PC-9 (cell line): Measurements from ENCODE around the gene WDR11.
A peak's percentile ranks its signal among the peaks of the same experiment; 100 is the strongest.

Experiments
- EZH2 ChIP-seq: fragments of 200-600 bp; sonication (generic); IDR thresholded peaks from 2 replicates; pipeline ENCODE4 v1.8.0; 2017; ENCODE audit warnings: antibody characterized with exemption, low read depth
- TF ChIP-seq, protein P1 (sequence below): fragments of 200-600 bp; sonication (generic); conservative IDR thresholded peaks from 2 replicates; pipeline ENCODE4 v1.6.1; 2017; ENCODE audit warnings: mixed run types, antibody characterized with exemption, mild to moderate bottlenecking, moderate library complexity

DNA sequence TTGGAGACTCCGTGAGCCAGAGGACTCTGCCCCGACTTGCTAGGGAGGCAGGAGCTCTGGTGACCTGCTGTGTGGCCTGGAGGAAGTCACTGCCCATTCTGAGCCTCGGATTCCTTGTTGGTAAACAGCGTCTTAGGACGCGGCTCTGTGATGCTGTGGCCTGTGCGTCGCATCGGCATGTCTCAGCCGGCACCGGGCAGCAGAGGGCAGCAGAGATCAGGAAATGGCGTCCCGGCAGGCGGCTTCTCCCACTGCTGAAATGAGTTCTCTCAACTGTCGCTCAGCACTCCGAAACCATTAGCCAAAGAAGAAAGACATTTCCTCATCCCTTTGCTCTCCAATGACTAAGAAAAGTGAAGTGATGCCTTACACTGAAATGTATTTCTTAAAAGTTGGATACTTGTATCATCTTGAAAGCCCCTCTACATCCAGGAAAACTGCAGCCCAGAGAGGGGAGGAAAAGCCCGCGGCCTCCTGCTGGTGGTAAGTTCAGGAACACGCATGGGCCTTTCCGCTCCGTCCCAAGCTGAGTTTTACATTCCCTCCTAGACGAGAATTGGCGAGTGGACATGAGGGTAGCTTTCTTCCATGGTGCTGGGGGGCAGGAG is 91.7 kb downstream of the WDR11 start:
- TF ChIP-seq EZH2, result no peak
- TF ChIP-seq, protein P1, sequence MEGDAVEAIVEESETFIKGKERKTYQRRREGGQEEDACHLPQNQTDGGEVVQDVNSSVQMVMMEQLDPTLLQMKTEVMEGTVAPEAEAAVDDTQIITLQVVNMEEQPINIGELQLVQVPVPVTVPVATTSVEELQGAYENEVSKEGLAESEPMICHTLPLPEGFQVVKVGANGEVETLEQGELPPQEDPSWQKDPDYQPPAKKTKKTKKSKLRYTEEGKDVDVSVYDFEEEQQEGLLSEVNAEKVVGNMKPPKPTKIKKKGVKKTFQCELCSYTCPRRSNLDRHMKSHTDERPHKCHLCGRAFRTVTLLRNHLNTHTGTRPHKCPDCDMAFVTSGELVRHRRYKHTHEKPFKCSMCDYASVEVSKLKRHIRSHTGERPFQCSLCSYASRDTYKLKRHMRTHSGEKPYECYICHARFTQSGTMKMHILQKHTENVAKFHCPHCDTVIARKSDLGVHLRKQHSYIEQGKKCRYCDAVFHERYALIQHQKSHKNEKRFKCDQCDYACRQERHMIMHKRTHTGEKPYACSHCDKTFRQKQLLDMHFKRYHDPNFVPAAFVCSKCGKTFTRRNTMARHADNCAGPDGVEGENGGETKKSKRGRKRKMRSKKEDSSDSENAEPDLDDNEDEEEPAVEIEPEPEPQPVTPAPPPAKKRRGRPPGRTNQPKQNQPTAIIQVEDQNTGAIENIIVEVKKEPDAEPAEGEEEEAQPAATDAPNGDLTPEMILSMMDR, result peak; percentile 80
